Hematopoietic multipotent progenitor cell treated with erythropoietin and hydrocortisone succinate and interleukin-3 and kit ligand, for 4 days (in vitro differentiated cells): ENCODE data around the gene KAZN.
A peak's percentile ranks its signal among the peaks of the same experiment; 100 is the strongest.

Experiments
- DNase-seq: peaks from one replicate; pipeline ENCODE4 v3.0.0-alpha.2; 2015

Gene KAZN

GRCh38 chr1:14718476-14718875, 120.0 kb downstream of the KAZN start:
- DNase-seq = no peak

DNA sequence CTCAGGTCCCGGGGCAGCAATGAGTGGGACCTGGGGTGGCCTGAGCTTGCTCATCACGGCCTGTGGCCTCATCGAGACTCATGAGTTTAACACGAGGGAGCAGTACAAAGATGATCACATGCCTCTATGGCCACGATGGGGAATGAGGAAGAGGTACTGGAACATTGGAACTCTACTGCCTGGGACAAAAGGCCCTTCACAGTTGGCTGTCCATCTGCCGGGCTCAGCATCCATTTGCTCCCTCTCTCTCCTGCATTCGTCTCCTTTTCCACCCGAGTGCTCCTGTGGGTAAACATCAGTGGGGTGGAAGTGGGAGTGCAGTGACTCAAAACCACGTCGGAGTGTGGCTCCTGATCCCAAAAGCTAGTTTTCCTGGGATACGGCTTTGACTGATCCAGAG, 124.9 kb downstream of the KAZN start:
- no peak for DNase-seq

- no peak for DNase-seq
These were observed 125.8 kb downstream of the KAZN start for GRCh38 chr1:14724246-14724645.

GRCh38 chr1:14724678-14725077, 126.2 kb downstream of the KAZN start:
- no peak for DNase-seq

- DNase-seq = no peak
These were observed 126.8 kb downstream of the KAZN start for GRCh38 chr1:14725238-14725637.

DNA sequence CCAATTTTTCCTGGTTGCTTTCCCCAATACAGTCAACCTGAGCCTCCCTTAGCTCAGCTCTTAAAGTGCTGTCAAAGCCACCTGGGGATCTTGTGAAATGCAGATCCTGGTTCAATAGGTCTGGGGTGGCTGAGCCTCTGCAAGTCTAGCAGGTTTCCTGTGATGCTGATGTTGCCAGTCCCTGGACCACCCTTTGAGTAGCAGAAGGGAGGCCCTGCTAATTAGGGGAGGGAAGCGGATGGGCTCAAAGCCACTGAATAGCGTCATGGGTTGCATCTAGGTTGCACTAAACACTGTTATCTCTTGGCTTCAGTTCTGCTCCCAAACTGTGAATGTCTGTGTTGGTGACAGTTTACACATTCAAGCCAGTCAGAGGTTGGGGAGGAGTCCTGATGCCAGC, 127.2 kb downstream of the KAZN start:
- no peak for DNase-seq

DNA sequence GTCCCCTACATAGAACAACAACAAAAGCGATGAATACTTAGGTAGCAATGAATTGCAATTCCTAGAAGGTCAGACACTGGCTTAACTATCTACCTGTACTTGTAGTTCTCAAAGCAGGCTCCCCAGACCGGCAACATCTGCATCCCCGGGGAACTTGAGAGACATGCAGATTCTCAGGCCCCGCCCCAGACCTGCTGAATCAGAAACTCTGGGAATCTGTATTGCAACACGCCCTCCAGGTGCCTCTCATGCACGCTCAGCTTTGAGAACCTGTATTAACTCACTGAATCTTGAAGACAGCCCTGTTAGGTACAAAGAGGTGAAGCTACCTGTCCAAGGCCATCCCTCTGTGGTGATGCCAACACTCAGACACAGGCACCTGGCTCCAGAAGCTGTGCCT, 128.1 kb downstream of the KAZN start:
- DNase-seq = no peak

GRCh38 chr1:14728516-14728915, 130.0 kb downstream of the KAZN start:
- DNase-seq = no peak

DNA sequence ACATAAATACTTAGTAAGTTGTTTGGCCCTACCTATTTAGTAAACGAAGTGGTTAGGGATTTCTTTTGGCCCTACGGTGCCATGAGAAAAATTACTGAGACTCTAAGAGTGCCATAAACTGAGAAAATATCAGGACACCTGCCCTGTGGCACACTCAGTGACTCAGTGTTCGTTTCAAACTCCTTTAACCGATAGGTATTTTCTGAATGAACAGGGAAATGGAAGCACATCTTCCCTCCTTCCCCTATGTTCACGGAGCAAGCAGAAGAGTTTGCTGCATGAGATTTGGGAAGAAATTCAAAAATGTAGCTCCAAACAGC, 134.2 kb downstream of the KAZN start:
- DNase-seq = no peak

DNA sequence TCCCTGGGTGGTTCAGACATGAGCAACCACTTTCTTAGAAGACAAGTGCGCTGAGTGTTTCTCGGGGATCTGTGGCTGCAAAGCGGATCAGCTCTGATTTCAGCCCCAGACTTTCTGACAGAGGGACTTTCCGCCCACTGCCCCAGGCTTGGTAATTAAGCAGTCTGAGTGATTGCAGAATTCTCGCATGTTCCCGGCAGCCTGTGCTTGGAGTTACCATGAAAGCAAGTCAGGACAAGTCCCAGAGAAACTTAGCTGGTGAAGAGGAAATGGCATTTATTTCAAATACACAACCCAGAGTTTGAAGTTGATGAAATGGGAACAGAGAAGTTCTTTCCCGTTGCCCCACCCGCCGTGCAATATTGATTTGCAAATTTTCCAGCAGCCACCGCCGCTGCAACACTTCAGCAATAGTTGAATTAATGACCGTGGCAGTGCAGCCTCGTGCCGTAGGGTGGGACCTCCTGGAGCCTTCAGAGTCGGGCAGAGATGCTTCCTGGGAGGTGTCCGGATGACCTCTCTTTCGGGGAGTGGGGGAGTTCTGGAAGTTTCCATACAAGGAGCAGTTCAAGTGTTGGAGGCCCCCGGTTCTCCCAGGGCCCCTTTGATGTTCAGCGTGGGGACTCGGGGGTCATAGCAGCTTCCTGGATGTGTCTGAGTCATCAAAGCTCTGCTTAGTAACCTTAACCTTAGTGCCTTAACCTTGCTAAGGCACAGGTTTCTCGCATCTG, 134.7 kb downstream of the KAZN start:
- DNase-seq = no peak

DNA sequence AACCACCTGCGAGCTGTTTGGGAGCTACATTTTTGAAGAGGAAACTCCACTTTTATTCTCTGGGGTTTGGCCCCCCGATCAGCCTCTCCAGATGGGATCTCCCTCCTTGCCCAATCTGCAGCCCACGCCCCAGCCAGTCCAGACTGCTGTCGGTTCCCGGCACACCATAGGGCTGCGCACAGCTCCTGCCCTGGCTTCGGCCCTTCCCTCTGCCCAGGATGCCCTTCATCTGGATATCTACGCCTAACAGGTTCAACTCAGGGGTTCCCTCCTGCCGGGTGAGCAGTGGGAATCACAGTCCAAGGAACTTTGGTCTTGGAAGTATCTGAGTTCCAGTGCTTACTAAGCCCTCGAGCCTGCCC, 135.3 kb downstream of the KAZN start:
- no peak for DNase-seq

GRCh38 chr1:14735841-14736240, 137.4 kb downstream of the KAZN start:
- DNase-seq = no peak

DNA sequence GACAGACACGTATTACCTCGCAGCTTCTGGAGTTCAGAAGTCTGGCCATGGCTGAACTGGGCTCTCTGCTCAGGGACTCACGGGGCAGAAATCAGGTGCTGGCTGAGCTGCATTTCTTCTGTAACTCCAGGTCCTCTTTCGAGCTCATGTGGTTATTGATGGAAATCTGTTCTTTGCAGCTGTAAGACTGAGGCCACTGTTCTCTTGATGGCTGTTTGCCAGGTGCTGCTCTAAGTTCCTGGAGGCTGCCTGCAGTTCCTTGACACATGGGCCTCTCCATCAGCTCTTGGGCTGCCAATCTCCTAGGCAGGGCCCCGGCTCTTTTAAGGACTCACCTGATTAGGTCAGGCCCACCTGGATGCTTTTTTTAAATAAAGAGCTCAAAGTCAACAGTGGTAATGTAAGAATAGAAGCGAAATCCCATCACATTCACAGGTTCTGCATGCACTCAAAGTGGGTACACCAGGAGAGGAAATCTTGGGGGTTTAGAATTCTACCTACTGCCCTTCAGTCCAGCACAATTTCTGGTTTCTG, 139.1 kb downstream of the KAZN start:
- DNase-seq = peak; percentile 52

GRCh38 chr1:14738235-14738634, 139.8 kb downstream of the KAZN start:
- DNase-seq = no peak

- DNase-seq = no peak
These were observed 140.2 kb downstream of the KAZN start for GRCh38 chr1:14738647-14739046.

DNA sequence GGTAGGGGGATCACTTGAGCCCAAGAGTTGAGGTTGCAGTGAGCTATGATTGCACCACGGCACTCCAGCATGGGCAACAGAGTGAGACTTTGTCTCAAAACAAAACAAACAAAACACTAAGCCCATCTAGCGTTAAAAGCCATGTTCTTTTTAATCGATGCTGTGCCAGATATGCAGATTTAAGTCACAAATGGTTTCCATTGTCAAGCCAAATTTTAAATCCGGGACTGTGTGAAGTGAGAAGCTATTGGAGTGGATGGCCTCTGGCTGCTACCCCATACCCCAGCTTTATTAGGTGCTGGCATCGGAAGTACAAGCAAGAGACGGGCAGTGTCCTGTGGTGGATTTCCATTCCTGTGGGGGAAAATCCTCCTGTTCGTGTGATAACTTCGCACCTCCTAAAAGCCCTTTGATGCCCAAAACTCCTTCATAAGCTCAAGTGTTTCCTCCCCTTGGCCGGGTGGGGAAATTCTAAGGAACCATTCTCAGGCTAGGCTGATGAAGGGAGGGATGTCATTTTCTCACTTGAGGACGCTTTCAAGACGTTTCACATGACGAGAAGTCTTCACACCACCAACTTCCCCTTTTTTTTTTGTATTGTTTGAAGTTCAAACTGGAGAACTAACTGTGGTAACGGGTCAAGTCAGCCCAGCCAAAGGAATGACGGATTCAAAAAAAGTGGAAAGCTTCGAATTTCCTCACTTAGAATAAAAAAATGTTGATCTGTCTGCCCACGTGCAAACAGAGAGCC, 140.8 kb downstream of the KAZN start:
- peak; percentile 83 for DNase-seq

GRCh38 chr1:14740016-14740415, 141.5 kb downstream of the KAZN start:
- DNase-seq = no peak

- DNase-seq = peak; percentile 21
These were observed 142.6 kb downstream of the KAZN start for GRCh38 chr1:14741082-14741481.

DNA sequence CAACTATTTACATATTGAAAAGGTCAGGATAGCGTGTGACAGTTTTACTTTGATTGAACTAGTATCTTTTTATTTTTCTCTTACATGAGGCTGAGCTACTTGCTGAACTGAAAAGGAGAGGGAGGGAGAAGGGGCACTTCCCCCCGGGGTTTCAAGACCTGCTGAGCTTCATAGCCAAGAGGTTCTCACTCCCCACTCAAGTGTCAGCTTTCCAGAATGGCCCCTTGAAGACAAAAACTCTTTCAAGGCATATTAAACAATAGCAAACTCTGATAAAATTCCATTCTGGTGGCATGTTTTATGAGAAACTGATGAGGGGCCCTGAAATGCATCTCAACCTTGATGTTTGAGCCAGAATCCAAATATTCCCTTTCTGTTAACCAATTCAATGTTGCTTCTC, 143.0 kb downstream of the KAZN start:
- DNase-seq = no peak

GRCh38 chr1:14742181-14742980, 143.9 kb downstream of the KAZN start:
- no peak for DNase-seq

GRCh38 chr1:14743368-14743767, 144.9 kb downstream of the KAZN start:
- no peak for DNase-seq

DNA sequence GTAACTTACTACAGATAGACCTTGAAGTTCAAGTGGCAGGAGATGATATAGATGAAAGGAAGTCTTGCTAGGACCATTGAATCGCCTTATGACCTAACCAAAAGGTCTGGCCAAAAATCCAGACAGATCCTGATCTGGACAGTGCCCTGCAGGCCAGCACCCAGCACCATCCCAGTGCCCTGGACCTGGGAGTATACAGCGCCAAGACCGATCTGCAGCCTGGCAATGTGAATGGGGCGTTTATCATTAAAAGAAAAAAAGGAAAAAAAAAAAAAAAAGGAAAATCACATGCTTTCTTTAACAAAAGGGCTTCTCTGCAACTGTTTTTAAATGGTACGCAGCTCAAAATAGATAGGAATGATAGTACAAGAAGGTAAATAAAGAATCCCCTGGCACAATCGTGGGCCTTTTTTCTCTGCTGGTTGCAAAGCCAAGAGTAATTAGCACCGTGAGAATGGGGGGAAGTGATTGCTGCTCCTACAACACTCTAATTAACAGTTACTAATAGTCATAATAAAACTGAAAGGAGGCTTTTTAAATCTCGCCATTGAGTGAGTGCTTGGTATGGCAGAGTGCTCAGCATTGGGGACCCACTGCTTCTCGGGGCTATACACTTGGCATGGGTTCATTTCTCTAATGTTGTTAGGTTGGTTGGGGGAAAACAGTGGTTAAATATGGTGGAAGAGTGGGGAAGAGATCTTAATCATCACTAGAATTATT, 146.7 kb downstream of the KAZN start:
- DNase-seq = no peak

DNA sequence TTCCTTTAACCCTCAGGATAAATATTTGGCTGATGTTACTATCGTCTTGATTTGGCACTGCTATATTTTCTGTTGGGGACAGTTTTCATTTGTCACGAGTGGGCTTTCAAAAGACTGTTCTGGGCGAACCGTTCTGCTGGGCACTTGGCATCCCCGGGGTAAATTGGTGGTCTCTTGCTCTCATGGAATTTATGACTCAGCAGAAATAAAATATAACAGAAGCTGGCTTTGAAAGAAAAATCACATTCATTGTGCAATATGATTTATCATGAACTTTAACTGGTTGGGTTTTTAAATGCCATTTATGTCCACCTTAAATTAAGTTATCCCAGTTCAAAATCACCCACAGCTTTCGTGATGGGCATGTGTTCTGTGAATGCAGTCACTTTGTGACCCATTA, 147.3 kb downstream of the KAZN start:
- no peak for DNase-seq
